HG03139 (cell line): ENCODE data around the gene RAB7B.

ENCODE experiments used
- ATAC-seq: cut with Tn5 transposase; IDR thresholded peaks from one replicate; pipeline ENCODE4 v1.9.1; 2021; ENCODE audit not compliant: unreplicated experiment

The RAB7B gene

DNA sequence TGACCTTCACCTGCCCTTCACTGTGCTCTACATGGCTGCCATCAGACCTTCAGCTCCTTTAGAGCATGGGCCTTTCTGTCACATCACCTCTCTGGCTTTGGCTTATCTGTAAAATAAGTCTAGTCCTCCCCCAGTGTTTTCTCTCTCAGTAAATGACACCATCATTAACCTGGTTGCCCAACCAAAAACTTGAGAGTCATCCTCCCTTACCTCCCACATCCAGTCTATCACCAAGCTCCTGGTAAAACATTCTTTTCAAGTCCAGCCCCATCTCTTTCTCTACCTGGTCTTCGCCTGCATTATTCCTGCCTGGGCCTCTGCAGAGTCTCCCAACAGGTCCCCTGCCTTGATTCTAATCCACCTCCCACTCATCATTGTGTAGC lies 73.0 kb downstream of the RAB7B start:
- ATAC-seq = no peak

DNA sequence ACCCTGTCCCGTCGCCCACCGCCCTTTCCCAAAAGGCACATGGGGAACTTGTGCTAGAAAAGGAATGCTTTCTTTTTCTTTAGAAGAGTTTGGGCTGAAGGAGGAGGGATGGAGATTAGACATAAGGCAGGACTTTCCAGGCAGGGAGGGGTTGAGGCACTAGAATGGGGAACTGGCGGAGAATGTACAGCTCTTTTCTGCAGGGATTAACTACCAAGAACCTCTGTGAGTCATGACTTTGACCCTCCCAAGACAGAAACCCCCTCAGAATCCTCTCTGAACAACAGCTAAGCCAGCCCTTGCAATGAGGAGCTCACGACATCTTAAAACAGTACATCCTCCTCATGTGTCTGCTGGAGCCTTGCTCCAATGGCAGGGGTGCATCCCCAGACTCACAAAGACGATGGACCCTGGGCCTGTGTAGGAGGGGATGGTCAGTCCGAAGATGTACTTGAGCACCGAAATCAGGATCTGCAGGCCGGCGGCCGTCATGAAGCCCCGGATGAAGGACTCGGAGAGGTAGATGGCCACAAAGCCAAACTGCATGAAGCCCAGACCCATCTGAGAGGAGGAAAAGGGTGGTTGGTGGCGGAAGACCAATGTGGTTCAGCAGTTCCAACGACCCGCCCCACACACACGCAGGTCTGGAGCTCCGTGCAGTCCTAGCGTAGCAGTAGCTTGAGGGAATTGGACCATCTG lies 73.5 kb downstream of the RAB7B start:
- ATAC-seq = no peak

DNA sequence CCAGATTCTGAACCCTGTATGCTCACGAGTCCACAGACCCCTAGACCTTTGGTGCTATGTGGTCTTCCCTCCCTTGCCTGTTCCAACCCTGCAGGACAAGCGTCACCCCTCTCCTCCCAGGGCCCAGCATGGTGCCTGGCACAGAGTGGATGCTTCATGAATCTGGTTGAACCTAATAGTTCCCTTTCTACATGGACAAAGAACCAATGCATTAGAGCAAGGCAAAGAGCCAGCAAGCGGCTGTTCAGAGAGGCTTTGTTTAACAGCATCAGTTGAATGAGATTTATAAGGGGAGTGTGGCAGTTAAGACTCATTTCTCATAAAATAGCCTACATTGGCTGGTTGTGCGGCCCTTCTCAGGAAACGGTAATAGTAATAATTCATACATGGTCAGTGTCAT lies 74.9 kb downstream of the RAB7B start:
- no peak for ATAC-seq

DNA sequence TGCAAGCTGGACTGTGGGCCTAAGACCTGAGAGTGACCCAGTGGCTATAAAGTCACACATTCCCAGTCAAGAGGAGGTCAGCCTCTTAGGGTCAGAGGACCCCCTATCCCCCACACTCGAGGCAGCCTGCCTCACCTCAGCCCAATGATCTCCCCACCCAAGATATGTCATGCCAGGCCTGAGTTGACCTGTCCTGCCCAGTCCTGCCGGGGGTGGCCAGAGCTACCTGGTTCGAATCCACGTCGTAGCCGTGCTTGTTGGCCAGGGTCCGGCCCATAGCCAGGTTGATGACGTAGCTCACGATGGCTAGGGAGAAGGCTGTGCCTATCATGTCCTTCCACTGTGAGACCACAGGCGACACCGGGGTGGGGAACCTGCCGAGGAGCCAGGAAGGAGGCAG lies 75.5 kb downstream of the RAB7B start:
- no peak for ATAC-seq

DNA sequence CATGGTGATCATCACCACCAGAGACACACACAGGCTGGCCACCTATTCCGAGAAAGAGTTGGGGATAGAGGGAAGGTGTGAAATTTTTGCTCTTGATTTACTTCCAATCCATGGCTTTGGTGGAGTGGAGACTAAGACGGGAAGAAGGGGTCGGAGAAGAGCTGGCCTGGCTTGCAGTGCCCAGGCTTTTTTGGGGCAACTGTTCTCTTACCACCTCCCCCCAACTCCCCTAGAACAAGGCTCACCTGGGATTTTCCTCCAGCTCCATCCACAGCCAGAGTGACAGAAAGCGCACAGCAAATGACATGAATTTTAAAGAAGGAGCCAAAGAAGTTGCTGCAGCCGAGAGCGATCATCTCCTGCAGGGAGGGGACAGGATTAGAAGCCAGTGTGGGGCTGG lies 75.9 kb downstream of the RAB7B start:
- no peak for ATAC-seq
